RCC 7860 (cell line): ENCODE measurements around the gene ERGIC3.
"Not testable (repeated sequence)": the region's sequence is repeated elsewhere in the genome, so short reads cannot be mapped to it uniquely, and the experiment has no call there.

Experiments used
- DNase-seq: peaks from one replicate; pipeline ENCODE4 v3.0.0-alpha.2; 2015; ENCODE audit warnings: low spot score
- FAIRE-seq: peaks from 2 replicates; lab custom pipeline; 2012; peaks lifted over from hg19 to GRCh38; lab: Jason Lieb, UNC

The ERGIC3 gene

GRCh38 chr20:35517125-35517524, 24.8 kb upstream of the ERGIC3 start:
- no peak for FAIRE-seq
- no peak for DNase-seq

- DNase-seq, FAIRE-seq: not testable (repeated sequence)
Measured at GRCh38 chr20:35517767-35518166, 24.1 kb upstream of the ERGIC3 start.

- DNase-seq (no peak), FAIRE-seq (no peak)
Measured at GRCh38 chr20:35518955-35519354, 22.9 kb upstream of the ERGIC3 start.

- DNase-seq: no peak
- no peak for FAIRE-seq
Measured at GRCh38 chr20:35523298-35523888, 18.5 kb upstream of the ERGIC3 start.

GRCh38 chr20:35525639-35526038, 16.2 kb upstream of the ERGIC3 start:
- FAIRE-seq: no peak

GRCh38 chr20:35527122-35527769, 14.6 kb upstream of the ERGIC3 start:
- DNase-seq (no peak), FAIRE-seq (no peak)

More at GRCh38 chr20:35525639-35526038, 16.2 kb upstream of the ERGIC3 start:
- no peak for DNase-seq

GRCh38 chr20:35529552-35529951, 12.3 kb upstream of the ERGIC3 start, which contains the start of gene C20orf173:
C20orf173 (minus strand) TSS chr20:35529652; CDS start chr20:35529373, 279 bp downstream.
- no peak for FAIRE-seq

GRCh38 chr20:35539756-35540212, 2.1 kb upstream of the ERGIC3 start:
- no peak for DNase-seq

More at GRCh38 chr20:35529552-35529951, 12.3 kb upstream of the ERGIC3 start, which contains the start of gene C20orf173:
- DNase-seq: no peak

GRCh38 chr20:35541118-35541782, 628 bp upstream of the ERGIC3 start:
- FAIRE-seq (no peak), DNase-seq (no peak)

More at GRCh38 chr20:35539756-35540212, 2.1 kb upstream of the ERGIC3 start:
- no peak for FAIRE-seq

- no peak for FAIRE-seq
- DNase-seq: no peak
Measured at GRCh38 chr20:35542990-35543389, 1.1 kb downstream of the ERGIC3 start.

- FAIRE-seq: no peak
- DNase-seq: no peak
Measured at GRCh38 chr20:35544436-35544835, 2.6 kb downstream of the ERGIC3 start.

GRCh38 chr20:35544941-35545340, 3.1 kb downstream of the ERGIC3 start:
- FAIRE-seq: peak; percentile 83
- peak; percentile 91 for DNase-seq

- DNase-seq: no peak
- no peak for FAIRE-seq
Measured at GRCh38 chr20:35546127-35546526, 4.2 kb downstream of the ERGIC3 start.

- DNase-seq: no peak
- FAIRE-seq: no peak
Measured at GRCh38 chr20:35547329-35547728, 5.5 kb downstream of the ERGIC3 start.

- FAIRE-seq (no peak), DNase-seq (no peak)
Measured at GRCh38 chr20:35551503-35551902, 9.6 kb downstream of the ERGIC3 start.

GRCh38 chr20:35552914-35553313, 11.0 kb downstream of the ERGIC3 start:
- DNase-seq: no peak
- FAIRE-seq: no peak

- not testable (repeated sequence) for FAIRE-seq, DNase-seq
Measured at GRCh38 chr20:35555461-35555860, 13.6 kb downstream of the ERGIC3 start.

- FAIRE-seq (no peak), DNase-seq (no peak)
Measured at GRCh38 chr20:35555951-35556645, 14.2 kb downstream of the ERGIC3 start.

GRCh38 chr20:35556871-35557270, 15.0 kb downstream of the ERGIC3 start:
- DNase-seq: no peak
- no peak for FAIRE-seq

GRCh38 chr20:35558451-35558850, 16.6 kb downstream of the ERGIC3 start:
- FAIRE-seq (no peak), DNase-seq (no peak)

- no peak for FAIRE-seq
- no peak for DNase-seq
Measured at GRCh38 chr20:35559042-35559693, 17.3 kb downstream of the ERGIC3 start.
